ENCODE measurements around the gene CCDC102B. TPM values are rescaled to one million over a fixed set of nuclear protein-coding genes. Genes with fewer than 3 reads are reported as not detected.

The CCDC102B gene
- total and polyA plus RNA-seq, 2 experiments from 2014 or later = 8.9 to 13.0 TPM

DNA sequence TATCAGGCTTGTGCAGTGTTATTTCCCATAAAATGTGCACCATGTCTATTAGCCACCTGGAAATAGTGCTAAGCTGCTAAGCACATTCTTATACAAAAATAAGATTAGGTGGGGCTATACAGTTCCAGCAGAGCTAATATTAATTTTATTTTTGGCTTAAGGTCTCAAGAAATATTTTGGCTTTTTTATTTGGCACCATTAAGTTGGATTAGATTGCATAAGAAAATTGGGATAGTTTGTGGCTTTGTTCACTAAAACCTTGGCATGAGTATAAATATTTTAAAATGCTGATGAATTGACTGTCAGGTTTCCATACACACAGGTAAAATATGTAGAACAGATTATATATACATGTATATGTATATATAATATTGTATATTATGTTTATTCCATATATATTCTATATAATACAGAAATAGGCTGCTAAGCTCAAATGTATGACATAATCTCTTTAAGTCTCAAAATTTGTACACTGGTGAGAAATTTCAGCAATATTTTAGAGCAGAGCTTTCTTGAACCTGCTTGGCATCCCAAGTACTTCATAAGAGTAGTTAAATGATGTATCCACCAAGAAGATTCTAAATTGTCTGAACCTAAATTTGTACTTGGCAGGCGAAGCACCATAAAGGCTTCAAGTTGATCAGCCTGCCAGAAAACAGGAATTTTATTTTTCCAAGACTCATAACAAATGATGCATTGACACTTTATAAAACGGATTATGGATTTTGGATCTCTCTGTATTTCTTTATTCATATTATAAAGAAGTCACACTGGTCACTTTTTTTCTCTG, 32.6 kb downstream of the CCDC102B start:
- H3K4me3 ChIP-seq = no peak overlapping the region
- no peaks in the 10 kb centered on the region for H3K4me1 ChIP-seq (ENCODE audit: low read depth)
- TF ChIP-seq, protein P1, sequence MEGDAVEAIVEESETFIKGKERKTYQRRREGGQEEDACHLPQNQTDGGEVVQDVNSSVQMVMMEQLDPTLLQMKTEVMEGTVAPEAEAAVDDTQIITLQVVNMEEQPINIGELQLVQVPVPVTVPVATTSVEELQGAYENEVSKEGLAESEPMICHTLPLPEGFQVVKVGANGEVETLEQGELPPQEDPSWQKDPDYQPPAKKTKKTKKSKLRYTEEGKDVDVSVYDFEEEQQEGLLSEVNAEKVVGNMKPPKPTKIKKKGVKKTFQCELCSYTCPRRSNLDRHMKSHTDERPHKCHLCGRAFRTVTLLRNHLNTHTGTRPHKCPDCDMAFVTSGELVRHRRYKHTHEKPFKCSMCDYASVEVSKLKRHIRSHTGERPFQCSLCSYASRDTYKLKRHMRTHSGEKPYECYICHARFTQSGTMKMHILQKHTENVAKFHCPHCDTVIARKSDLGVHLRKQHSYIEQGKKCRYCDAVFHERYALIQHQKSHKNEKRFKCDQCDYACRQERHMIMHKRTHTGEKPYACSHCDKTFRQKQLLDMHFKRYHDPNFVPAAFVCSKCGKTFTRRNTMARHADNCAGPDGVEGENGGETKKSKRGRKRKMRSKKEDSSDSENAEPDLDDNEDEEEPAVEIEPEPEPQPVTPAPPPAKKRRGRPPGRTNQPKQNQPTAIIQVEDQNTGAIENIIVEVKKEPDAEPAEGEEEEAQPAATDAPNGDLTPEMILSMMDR (IDR thresholded peaks at IDR 0.05; ENCODE audit: low read depth, low read length) = no peak
- DNase-seq (ENCODE audit: low read depth in 1 of 2, low spot score in 1 of 2) = no peak
- H3K27ac ChIP-seq = no peak overlapping the region
- H3K9me3 ChIP-seq (ENCODE audit: low read depth) = no peaks in the 10 kb centered on the region
- H3K27me3 ChIP-seq = no peaks in the 10 kb centered on the region
- no peaks in the 10 kb centered on the region for H3K36me3 ChIP-seq

DNA sequence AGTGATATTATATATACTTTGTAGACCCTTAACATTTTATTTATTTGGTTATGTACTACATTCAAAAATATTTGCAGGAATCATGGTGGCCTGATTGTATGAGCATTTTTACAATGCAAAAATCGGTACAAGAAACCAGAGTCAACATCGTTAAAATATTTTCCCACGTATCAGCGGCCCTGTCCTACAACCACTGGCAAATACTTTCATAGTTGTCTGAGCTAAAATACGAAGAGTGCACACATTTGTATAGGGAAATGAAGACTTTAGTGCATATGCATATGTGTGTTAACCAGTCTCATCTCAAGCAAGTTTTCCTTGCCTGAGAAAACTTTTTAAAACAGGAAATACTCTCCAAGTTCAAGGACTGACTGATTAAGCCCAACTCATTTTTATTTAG, 35.9 kb downstream of the CCDC102B start:
- H3K27ac ChIP-seq = no peak overlapping the region

DNA sequence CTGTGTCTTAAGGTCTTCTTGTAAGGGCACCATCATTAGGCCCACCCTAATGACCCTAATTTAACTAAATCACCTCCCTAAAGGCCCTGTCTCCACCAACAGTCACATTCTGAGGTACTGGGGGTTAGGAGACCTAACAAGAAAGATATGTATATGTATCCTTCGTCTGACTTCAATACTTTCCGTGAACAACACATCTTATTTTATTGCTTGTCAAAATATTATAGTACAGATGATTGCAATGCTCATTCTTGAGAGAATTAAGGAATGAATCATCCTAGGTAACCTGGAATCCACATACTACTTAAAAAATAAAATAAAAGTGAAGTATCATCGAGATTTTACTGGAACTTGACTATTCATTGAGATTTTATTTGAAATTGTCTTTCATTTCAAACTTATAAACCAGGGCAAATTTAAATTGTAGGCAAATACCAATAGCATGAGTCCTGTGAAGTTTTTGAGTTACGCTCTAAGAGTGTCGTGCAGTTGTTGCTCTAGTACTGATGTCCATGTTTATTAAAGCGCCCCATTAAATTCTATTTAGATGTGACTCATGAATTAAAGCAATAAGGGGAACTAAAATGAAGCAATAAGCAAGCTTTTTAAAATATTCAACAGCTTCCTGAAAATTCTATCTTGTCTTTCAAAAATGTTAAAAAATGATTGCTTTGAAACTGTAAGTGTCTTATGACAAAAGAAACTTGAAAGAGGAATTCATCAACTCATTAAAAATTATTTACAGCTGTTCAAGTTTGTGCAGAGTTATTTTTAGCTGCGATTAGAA, 40.0 kb downstream of the CCDC102B start:
- Histone ChIP-seq H3K27me3 (no peaks in the 10 kb centered on the region), H3K36me3 (no peaks in the 10 kb centered on the region), H3K27ac (no peak overlapping the region), H3K4me1 (ENCODE audit: low read depth) (no peaks in the 10 kb centered on the region), H3K4me3 (no peak overlapping the region), H3K9me3 (ENCODE audit: low read depth) (no peaks in the 10 kb centered on the region)
- TF ChIP-seq, protein P1 (IDR thresholded peaks at IDR 0.05; ENCODE audit: low read depth, low read length) = no peak
- DNase-seq (ENCODE audit: low read depth in 1 of 2, low spot score in 1 of 2) = no peak

More for the DNA sequence above, 35.9 kb downstream of the CCDC102B start:
- DNase-seq (ENCODE audit: low read depth in 1 of 2, low spot score in 1 of 2) = no peak
- no peaks in the 10 kb centered on the region for H3K36me3 ChIP-seq
- H3K4me3 ChIP-seq = no peak overlapping the region
- TF ChIP-seq, protein P1 (IDR thresholded peaks at IDR 0.05; ENCODE audit: low read depth, low read length) = no peak
- H3K9me3 ChIP-seq (ENCODE audit: low read depth) = no peaks in the 10 kb centered on the region
- H3K4me1 ChIP-seq (ENCODE audit: low read depth) = no peaks in the 10 kb centered on the region
- H3K27me3 ChIP-seq = no peaks in the 10 kb centered on the region

DNA sequence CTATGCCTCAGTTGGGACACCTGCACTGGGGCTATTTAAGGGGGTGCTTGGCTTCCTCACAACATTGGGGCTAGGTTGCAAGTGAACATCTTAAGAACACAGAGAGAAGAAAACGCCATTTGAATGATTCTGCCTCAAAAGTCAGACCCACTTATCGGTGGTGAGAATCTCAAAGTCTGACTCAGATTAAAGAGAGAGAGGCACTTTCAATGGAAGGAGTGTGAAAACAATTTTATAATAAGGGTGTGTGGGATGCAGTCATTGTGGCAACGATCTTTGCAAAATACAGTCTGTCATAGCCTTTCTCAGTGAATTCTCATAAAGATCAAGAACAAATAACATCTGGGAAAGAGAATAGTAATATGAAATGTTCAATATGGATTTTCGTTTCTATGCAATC, 41.8 kb downstream of the CCDC102B start:
- TF ChIP-seq, protein P1 (IDR thresholded peaks at IDR 0.05; ENCODE audit: low read depth, low read length) = no peak
- no peaks in the 10 kb centered on the region for H3K9me3 ChIP-seq (ENCODE audit: low read depth)
- no peaks in the 10 kb centered on the region for H3K36me3 ChIP-seq
- no peak overlapping the region for H3K27ac ChIP-seq
- H3K4me3 ChIP-seq = no peak overlapping the region
- no peaks in the 10 kb centered on the region for H3K27me3 ChIP-seq
- H3K4me1 ChIP-seq (ENCODE audit: low read depth) = no peaks in the 10 kb centered on the region
- no peak for DNase-seq (ENCODE audit: low read depth in 1 of 2, low spot score in 1 of 2)

DNA sequence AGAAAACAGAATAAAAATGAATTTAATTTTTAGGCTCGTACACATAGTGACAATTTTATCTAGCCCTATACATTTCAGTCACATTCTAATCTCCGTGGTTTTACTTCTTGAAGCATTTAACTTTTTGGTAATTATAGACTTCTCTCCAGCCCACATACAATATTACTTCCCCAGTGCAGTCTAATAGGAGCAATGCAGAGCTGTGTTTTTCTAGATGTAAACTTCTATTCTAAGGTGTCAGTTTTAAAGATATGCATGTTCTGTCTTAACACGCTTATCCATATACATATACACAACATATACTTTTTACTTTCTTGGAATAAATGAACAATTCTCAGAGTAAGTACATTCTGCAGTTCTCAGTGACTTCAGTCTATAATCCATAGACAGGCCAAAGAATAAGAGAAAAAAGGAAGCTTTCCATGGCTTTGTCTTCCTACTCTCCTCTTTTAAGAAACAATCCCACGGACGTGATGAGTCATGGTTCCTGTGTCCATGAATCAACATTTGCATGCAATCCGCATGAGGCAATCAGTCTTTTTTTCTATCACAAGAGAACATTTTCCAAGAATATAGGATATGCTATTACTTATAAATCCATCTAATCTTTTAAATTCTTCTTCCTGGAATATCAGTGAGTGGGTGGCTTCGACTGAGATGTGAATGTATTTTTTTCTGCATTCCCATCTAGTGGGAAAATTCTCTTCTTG, 42.8 kb downstream of the CCDC102B start:
- Histone ChIP-seq H3K27ac (no peak overlapping the region), H3K27me3 (no peaks in the 10 kb centered on the region), H3K9me3 (ENCODE audit: low read depth) (no peaks in the 10 kb centered on the region), H3K36me3 (no peaks in the 10 kb centered on the region), H3K4me1 (ENCODE audit: low read depth) (no peaks in the 10 kb centered on the region), H3K4me3 (no peak overlapping the region)
- TF ChIP-seq, protein P1 (IDR thresholded peaks at IDR 0.05; ENCODE audit: low read depth, low read length) = no peak
- peak in 1 of 2 donors; percentile 96 for DNase-seq (ENCODE audit: low read depth in 1 of 2, low spot score in 1 of 2)

All from cardiac muscle cell (in vitro differentiated cells and primary cell).